GM12891 (cell line): Measurements from ENCODE around the gene RAB3B.

Source experiments
- POLR2A ChIP-seq: IDR thresholded peaks from 2 replicates; pipeline ENCODE4 v1.6.1; 2011; ENCODE audit warnings: low read depth, low read length, control low read depth
- POLR2AphosphoS5 ChIP-seq: IDR thresholded peaks from 2 replicates; pipeline ENCODE4 v1.6.1; 2011; ENCODE audit warnings: low read depth, low read length, control low read depth
- TAF1 ChIP-seq: IDR thresholded peaks from 2 replicates; pipeline ENCODE4 v1.6.1; 2011; ENCODE audit warnings: low read depth, low read length, control low read depth

- TF ChIP-seq TAF1, result no peak
- no peak for TF ChIP-seq POLR2A
- no peak for TF ChIP-seq POLR2AphosphoS5
These were observed 74.5 kb downstream of the RAB3B start for GRCh38 chr1:51915951-51916350.
